GM23248 (cell line): Measurements from ENCODE around the gene CBL. TPM values are rescaled to one million over a fixed set of nuclear protein-coding genes. Genes with fewer than 3 reads are reported as not detected.

Experiments
- DNase-seq: peaks from one replicate; pipeline ENCODE4 v3.0.0-alpha.2; 2015
- H2AFZ ChIP-seq: fragments of 200-600 bp; sonication (generic); 2 replicates; pipeline ENCODE4 v1.6.1; 2016; ENCODE audit warnings: antibody characterized with exemption
- H3F3A ChIP-seq: fragments of 200-600 bp; sonication (generic); 2 replicates; pipeline ENCODE4 v1.6.1; 2016; ENCODE audit warnings: mild to moderate bottlenecking, antibody characterized with exemption, mixed run types; ENCODE audit not compliant: insufficient read depth
- H3K27ac ChIP-seq: fragments of 200-600 bp; sonication (generic); 2 replicates; pipeline ENCODE4 v1.5.1; 2016; ENCODE audit warnings: mild to moderate bottlenecking
- H3K27me3 ChIP-seq: fragments of 200-600 bp; sonication (generic); replicated peaks from 2 replicates; pipeline ENCODE4 v1.6.1; 2016; ENCODE audit warnings: mild to moderate bottlenecking; ENCODE audit not compliant: insufficient read depth
- H3K36me3 ChIP-seq: fragments of 200-600 bp; sonication (generic); 2 replicates; pipeline ENCODE4 v1.6.1; 2016; ENCODE audit warnings: low read depth, mild to moderate bottlenecking
- H3K4me1 ChIP-seq: fragments of 200-600 bp; sonication (generic); 2 replicates; pipeline ENCODE4 v1.6.1; 2016; ENCODE audit warnings: mild to moderate bottlenecking; ENCODE audit not compliant: insufficient read depth
- H3K4me2 ChIP-seq: fragments of 200-600 bp; sonication (generic); one replicate; pipeline ENCODE4 v1.6.1; 2016; ENCODE audit warnings: mild to moderate bottlenecking; ENCODE audit not compliant: unreplicated experiment
- H3K4me3 ChIP-seq: fragments of 200-600 bp; sonication (generic); 2 replicates; pipeline ENCODE4 v1.5.1; 2016; ENCODE audit warnings: mild to moderate bottlenecking
- H3K79me2 ChIP-seq: fragments of 200-600 bp; sonication (generic); 2 replicates; pipeline ENCODE4 v1.6.1; 2016; ENCODE audit warnings: mild to moderate bottlenecking; ENCODE audit not compliant: insufficient read depth
- H3K9ac ChIP-seq: fragments of 200-600 bp; sonication (generic); 2 replicates; pipeline ENCODE4 v1.6.1; 2016; ENCODE audit warnings: mild to moderate bottlenecking
- H3K9me2 ChIP-seq: fragments of 200-600 bp; sonication (generic); 2 replicates; pipeline ENCODE4 v1.6.1; 2016; ENCODE audit warnings: mixed run types, mild to moderate bottlenecking, moderate library complexity; ENCODE audit not compliant: insufficient read depth
- H3K9me3 ChIP-seq: fragments of 200-600 bp; sonication (generic); one replicate; pipeline ENCODE4 v1.6.1; 2017; ENCODE audit warnings: low read depth
- H4K20me1 ChIP-seq: fragments of 200-600 bp; sonication (generic); 2 replicates; pipeline ENCODE4 v1.6.0; 2016; ENCODE audit not compliant: insufficient read depth
- EZH2 ChIP-seq: fragments of 200-600 bp; sonication (generic); IDR thresholded peaks from 2 replicates; pipeline ENCODE4 v1.6.1; 2018; ENCODE audit warnings: antibody characterized with exemption, mild to moderate bottlenecking; ENCODE audit not compliant: insufficient read depth, poor library complexity, severe bottlenecking
- EZH2phosphoT487 ChIP-seq: fragments of 200-600 bp; sonication (generic); IDR thresholded peaks from 2 replicates; pipeline ENCODE4 v1.6.1; 2018; ENCODE audit warnings: antibody characterized with exemption, moderate library complexity, mild to moderate bottlenecking, low read depth; ENCODE audit not compliant: insufficient read depth
- WGBS, 2 experiments: methylation state at CpG; one replicate each; pipeline ENCODE4 v1.1.6; 2015 to 2017; ENCODE audit warnings: low lambda C conversion rate in 2 of 2, low coverage in 1 of 2; ENCODE audit errors: missing lambda C conversion rate in 2 of 2; 5-methylcytosine and 5-hydroxymethylcytosine counted together
- in situ Hi-C: fragments of 300-500 bp; cut with MboI; formaldehyde crosslinking; loops from 2 replicates; pipeline ENCODE4 v1.15.0; 2020
- polyA plus RNA-seq: library from polyadenylated mRNA; unstranded; fragments of >200 nt; fragmentation: Nextera tagmentation; extraction: Ambion mirVana; gene quantifications from 2 replicates; pipeline ENCODE4 v1.2.1, GENCODE V29; 2016
- total RNA-seq: library from RNA; depleted of rRNA; stranded (reverse); fragments of >200 nt; shearing (Covaris generic); gene quantifications from 2 replicates; pipeline ENCODE4 v1.2.3, GENCODE V29; 2014

Gene CBL
- total and polyA plus RNA-seq, 2 experiments from 2014 or later: 5.8 to 8.6 TPM

DNA sequence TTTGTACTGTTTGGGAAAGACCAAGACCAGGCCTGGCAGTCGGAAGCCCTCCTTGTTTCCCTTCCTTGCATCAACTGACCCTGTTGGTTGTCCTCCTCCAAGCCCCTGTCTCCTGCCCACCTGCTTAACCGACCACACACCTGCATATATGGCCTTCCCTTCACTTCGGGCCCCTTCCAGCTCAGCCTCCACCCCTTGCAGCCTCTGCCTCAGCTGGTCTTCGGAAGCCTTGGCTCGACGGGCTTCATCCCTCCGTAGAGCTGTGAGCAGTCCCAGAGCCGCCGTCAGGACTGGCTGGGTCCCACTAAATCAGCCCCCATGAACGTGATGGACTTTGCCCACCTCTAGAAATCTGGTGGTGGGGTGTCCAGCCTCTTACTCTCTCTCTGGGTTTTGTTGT lies 12.5 kb upstream of the CBL start:
- 82 to 85% methylated on average over 10 of the region's 10 CpGs for WGBS, 2 experiments
- Histone ChIP-seq H3K9me3 (no peaks in the 10 kb centered on the region), H4K20me1 (no peaks in the 10 kb centered on the region), H3K36me3 (no peaks in the 10 kb centered on the region), H2AFZ (no peak overlapping the region), H3K4me3 (no peak overlapping the region), H3K4me1 (no peaks in the 10 kb centered on the region), H3K4me2 (no peak overlapping the region), H3K79me2 (no peaks in the 10 kb centered on the region), H3K27ac (no peak overlapping the region), H3K9ac (no peak overlapping the region), H3F3A (no peaks in the 10 kb centered on the region), H3K27me3 (no peaks in the 10 kb centered on the region), H3K9me2 (no peaks in the 10 kb centered on the region)
- no peak for DNase-seq
- no peak for TF ChIP-seq EZH2phosphoT487
- no peak for TF ChIP-seq EZH2
- in situ Hi-C loops: no loop called here

DNA sequence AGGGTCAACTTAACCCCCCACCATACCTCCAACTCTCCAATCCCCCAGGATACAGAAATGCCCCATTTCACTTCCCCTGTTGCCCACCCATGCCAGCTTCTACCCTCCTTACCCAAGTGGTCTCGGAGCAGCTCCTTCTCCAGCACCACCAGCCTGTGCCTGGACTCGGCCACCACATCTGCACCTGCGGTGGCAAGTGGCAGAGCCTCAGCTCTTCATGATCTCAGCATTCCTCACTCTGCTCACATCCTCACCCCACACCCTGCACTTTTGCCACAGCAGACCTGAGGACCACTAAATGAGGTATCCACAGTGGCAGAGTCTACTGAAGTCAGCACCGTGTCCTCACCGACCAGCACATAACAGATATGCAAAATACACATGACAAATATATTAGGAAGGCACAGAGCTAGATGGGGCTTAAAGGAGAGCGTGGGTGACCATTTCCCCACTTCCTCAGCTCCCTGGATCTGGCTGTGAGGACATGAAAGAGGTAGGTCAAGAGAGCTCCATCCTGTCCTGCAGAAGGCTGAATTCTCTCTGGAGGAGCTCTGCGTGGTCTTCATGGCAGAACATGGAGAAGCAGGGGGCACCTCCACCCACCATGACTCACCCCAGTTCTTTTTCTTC lies 11.2 kb upstream of the CBL start:
- Histone ChIP-seq H3F3A (no peaks in the 10 kb centered on the region), H3K4me1 (no peaks in the 10 kb centered on the region), H3K36me3 (no peaks in the 10 kb centered on the region), H3K27me3 (no peaks in the 10 kb centered on the region), H2AFZ (no peak overlapping the region), H3K9me2 (no peaks in the 10 kb centered on the region), H4K20me1 (no peaks in the 10 kb centered on the region), H3K9ac (no peak overlapping the region), H3K9me3 (no peaks in the 10 kb centered on the region), H3K79me2 (no peaks in the 10 kb centered on the region), H3K4me3 (no peak overlapping the region), H3K4me2 (no peak overlapping the region), H3K27ac (no peak overlapping the region)
- DNase-seq: no peak
- 54 to 55% methylated on average over 7 of the region's 7 CpGs for WGBS, 2 experiments
- in situ Hi-C loops: no loop called here
- TF ChIP-seq EZH2: no peak
- TF ChIP-seq EZH2phosphoT487: no peak

DNA sequence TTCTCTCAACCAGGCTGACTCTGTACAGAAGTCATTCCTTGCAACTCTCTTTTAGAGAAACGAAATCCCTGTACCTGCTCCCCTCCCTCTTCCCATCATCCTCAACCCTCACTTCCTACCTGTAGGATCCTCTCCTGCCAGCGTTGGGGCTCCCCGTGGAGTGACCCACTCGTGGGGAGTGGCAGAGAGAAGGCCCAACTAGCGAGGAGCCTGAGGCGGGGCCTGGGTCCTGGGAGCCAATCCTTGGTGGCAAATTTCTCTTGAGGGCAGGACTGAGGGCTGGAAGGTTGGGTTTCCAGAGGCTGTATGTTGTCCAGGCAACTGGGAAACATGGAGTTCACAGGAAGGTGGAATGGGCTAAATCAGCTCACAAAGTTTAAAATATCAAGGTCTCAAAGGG lies 10.5 kb upstream of the CBL start:
- Histone ChIP-seq H3K79me2 (no peaks in the 10 kb centered on the region), H3K9ac (no peak overlapping the region), H3K9me2 (no peaks in the 10 kb centered on the region), H3K4me3 (no peak overlapping the region), H3K27me3 (no peaks in the 10 kb centered on the region), H3K27ac (no peak overlapping the region), H3F3A (no peaks in the 10 kb centered on the region), H3K4me2 (no peak overlapping the region), H2AFZ (no peak overlapping the region), H3K9me3 (no peaks in the 10 kb centered on the region), H3K36me3 (no peaks in the 10 kb centered on the region), H3K4me1 (no peaks in the 10 kb centered on the region), H4K20me1 (no peaks in the 10 kb centered on the region)
- peak; percentile 75 for DNase-seq
- 13 to 15% methylated on average over 6 of the region's 6 CpGs for WGBS, 2 experiments
- in situ Hi-C loops: no loop called here
- TF ChIP-seq EZH2phosphoT487 (no peak), EZH2 (no peak)

DNA sequence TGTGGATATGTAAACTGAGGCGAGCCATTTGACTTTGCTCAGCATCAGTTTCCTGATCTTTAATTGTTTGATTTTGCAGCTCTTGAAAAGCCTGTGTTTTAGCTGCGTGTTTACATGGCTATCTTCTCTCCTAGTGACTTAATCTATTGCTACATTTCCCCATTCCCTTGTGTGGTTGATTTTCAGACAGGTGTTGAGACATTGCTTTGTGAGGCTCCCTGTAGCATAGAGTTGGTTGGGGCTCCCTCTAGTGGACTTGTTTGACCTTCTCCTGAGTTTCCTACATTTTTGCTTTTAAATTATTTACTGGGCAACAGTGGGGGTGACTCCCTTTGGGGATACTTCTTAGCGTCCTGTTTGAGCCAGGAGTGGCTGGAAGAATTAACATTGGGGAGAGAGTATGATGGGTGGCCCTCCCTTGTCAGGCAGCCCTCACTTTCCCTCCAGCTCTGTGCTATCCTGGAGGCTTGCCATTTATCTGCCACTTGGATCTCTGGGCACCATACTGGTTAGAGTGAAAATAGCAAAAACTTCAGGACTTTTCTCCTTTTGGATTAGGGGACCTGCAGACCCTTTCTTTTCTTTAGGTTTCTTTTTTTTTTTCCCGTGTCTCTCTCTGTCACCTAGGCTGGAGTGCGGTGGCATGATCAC lies 9.2 kb upstream of the CBL start:
- peak; percentile 89 for DNase-seq
- in situ Hi-C loops: no loop called here
- 40 to 42% methylated on average over 5 of the region's 5 CpGs for WGBS, 2 experiments
- H3K4me2 ChIP-seq: no peak overlapping the region
- H3F3A ChIP-seq: no peaks in the 10 kb centered on the region
- no peaks in the 10 kb centered on the region for H4K20me1 ChIP-seq
- no peak overlapping the region for H2AFZ ChIP-seq
- no peak overlapping the region for H3K4me3 ChIP-seq
- H3K27me3 ChIP-seq: no peaks in the 10 kb centered on the region
- no peaks in the 10 kb centered on the region for H3K4me1 ChIP-seq
- H3K79me2 ChIP-seq: no peaks in the 10 kb centered on the region
- no peaks in the 10 kb centered on the region for H3K9me3 ChIP-seq
- H3K9me2 ChIP-seq: no peaks in the 10 kb centered on the region
- no peak overlapping the region for H3K9ac ChIP-seq
- TF ChIP-seq EZH2phosphoT487 (no peak), EZH2 (no peak)
- H3K36me3 ChIP-seq: no peaks in the 10 kb centered on the region
- H3K27ac ChIP-seq: no peak overlapping the region
